Measurements from ENCODE around the gene C3orf18.

The C3orf18 gene

DNA sequence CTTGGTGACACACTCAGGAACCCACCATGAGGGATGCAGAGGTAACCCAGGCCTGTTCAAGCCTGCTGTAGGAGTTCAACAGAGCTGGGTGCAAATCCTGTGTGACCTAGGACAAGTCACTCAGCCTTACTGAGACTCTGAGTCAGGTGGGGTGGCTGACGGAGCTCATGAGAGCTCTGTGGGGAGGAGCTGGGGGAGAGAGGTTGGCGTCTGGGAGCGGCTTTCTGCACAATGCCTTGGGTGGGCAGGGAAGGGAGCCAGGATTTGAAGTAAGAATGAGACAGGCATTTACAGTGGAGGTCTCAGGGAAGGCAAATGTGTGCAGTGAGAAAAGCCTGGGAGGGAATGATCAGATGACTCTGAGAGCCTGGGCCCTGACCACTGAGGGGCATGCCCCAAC, 18.3 kb downstream of the C3orf18 start:
- DNase-seq, result no peak

DNA sequence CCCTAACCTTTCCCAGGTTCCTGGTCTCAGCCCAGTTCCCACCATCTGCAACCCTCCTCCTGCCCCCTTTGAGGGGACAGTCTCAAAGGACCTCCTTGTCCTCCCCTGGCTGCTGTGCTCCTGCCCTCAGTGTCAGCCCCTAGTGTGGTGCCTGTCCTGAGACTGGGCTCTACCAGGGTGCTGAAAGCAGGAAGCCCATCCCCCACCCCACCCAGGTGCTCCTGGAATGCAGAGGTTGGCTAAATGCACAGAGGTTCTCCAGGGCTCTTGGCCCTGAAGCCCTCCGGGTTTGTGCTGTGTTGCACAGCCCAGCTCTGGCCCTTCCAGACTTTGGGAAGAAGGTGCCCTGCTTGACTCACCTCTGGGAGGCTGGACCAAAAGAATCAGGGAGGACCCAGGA, 21.8 kb downstream of the C3orf18 start:
- no peak for DNase-seq

DNA sequence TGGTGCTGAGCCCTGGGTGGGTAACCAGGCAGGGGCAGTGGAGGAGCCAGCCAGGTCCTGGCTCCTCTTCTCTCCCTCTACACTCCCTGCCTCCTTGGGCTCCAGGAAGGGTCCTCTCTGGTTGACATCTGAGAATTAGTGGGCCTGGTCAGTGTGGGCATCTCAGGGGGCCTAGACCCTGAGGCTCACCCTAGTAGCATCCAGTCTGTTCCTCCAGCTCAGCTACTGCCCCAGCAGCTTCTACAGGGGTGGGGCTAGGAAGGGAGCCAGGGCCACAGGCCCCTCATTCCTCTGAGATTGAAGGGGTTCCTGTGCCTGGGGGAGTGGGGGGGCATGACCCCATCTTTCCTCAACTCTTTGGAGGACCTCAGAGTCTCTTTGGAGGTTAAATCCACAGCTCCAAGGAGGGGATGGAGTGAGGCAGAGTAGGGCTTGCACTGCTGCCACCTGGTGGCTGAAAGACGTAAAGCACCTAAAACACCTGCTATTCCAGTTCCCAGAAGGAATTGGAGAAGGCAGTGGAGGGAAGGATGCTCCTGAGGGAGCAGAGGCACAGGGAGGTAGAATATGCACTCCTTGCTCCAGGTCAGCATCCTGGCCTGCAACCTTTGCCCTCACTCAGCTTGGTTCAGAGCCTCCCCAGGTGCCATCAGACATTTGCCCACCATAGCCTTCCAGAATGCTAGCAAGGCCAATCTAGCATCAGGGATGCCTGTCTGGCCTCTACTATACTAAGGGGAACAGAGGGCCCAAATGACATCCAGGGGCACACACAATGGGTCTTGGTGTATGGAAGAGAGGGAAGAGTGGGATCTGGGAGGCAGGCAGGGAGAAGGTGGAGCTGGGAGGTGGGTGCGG, 25.1 kb downstream of the C3orf18 start:
- peak; percentile 30 for DNase-seq

DNA sequence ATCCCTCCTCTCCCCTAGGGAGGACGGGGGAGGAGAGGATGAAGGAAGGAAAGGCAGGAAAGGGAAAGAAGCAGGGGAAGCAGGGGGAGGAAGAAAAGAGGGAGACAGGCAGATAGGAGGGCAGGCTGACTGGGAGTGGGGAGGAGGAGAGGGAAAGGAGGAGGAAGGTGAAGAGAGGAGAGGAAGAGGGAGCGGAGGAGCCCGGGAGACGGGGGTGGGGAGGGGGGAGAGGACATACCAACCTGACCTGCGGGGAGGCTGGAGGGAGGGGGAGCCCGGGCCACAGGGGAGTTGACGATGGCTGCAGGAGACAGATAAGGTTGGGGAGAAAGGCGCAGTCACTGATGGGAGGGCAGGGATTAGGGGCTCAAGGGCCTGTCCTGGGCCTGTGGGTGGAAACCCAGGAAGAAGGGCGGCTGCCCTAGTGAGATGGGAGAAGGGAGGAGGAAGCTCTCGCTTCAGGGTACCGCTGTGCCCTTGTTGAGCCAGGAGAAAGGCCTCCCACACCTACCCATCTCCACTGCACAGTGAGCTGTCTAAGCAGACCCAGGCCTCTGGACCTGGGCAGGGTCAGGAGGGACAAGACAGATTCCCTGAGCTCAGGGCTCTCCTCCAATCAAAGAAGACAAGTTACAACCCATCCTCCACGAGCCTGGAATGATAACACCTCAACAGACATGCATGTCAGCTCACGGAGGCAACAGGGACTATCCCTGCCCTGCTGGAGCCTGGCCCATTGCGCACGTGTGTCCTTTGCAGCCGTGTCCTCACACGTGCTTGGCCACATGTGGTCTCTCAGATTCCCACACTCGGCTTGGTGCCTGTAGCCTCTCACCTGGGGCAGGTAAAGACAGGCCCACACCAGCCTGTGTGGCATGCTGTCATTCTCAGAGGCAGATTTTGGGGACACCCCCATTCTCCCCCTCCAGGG, 27.9 kb downstream of the C3orf18 start:
- DNase-seq, result no peak

DNA sequence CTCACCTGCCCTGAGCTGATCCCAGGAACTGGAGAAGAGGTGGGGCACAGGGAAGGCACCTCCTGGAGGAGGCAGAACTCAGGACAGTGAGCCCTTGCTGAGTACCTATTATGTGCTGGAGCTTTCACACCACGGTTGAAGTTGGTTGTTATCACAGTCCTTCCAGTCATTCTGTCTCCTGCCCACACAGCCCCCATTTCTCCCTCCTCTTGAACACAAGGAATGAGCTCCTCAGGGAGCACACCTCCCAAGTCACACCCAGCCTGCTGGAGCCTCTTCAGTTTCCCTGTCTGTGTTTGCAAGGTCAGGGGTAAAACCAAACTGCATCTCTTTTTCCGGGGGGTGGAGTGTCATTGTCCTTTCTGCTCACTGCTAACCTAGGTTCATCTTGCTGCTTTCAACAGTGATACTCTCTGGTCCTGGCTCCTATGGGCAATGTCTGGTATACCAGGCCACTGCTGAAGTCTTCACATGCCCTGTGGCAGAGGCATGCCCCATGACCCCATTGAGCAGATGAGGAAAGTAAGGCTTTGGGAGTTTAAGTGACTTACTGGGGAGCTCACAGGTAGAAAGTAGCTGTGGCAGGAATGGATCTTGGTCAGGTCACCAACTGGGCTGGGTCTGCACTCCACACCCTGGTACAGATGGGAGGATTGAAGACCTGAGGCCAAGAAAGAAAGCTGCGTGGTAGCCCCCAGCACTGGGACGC, 30.0 kb downstream of the C3orf18 start:
- DNase-seq, result no peak

DNA sequence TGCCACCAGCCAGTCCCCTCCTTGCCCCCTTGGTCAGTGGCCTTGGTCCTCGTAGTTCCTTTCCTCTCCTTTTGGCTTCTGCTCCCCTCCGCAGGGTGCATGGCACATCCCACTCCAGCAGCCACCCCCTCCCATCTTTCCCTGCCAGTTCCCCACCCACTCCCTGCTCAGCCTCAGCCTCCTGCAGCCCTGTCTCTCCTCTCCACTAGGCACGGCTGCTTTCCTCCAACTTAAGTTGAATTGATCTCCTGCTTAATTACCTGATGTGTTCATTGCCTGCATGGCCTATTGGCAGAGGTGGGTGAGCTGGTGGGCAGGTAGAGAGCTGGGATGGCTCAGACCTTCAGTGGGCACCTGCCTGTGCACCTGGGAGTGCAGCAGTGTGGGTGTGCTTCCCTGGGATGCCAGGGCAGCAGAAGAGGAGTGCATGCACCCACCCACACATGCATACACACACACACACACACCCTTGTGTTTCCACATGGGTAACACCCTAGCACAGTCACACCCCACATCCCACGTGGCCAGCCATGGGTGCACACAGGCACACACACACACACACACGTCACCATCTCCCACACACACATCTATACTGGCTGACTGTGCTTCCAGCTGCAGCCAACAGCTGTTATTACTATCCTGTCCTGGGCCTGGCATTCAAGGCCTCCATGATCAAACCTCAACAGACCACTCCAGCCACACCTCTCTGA, 30.9 kb downstream of the C3orf18 start:
- DNase-seq, result no peak

DNA sequence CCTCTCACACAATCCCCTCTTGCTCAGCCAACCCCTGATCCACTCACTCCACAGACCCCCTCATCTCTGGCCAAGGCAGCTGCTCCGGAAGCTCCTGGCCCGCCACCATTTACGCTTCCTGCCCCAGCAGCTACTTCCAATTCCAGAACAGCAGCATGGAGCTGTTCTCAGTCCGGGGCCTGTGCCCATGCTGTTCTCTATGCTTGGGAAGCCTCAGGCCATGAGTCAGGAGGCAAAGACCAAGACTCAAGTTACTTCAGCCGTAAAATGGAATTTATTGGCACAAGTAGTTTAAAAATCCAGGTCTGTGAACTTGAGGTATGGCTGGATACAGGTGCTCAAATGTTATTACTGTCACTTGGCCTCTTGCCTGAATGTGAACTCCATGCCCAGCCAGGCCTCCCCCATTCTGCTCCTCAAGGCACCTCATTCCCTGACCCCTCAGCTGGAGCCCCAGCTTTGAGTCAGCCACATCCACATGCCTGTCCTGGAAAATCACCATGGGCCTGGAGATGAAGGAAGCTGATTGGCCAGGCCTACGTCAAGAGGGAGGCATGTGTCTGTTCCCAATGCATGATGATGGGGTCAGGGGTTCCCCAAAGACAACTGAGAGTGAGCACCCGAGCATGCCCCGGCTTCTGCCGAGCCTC, 32.7 kb downstream of the C3orf18 start:
- DNase-seq, result no peak

DNA sequence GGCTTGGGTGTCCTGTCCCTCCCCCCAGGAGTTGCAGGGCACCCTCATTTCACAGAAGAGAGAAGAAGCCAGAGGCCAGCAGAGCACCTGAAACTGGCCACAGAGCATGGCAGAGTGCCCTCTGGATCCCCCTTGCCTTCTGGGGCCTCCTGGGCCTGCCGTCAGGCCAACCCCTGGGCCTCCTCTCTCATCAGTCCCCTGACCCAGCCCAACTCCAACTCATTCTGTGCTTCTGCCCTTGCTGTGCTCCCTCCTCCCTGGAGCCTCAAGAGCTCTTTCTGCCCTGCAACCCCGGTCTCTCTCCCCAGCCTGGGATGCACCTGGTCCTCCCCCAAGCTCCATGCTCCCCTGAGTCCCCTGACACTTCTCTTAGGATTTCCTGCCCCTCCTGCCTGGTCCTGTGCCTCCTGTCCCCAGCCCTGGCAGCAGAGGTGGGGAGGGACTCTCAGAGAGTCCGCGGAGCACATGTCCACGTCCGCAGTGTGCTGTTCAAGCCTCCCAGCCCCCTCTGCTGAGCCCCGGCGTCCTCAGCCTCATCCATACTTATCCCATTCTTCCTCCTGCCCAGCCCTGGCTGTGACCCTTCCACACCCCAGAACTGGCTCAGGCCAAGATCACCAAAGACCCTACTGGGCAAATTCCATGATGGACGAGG, 33.6 kb downstream of the C3orf18 start:
- no peak for DNase-seq

DNA sequence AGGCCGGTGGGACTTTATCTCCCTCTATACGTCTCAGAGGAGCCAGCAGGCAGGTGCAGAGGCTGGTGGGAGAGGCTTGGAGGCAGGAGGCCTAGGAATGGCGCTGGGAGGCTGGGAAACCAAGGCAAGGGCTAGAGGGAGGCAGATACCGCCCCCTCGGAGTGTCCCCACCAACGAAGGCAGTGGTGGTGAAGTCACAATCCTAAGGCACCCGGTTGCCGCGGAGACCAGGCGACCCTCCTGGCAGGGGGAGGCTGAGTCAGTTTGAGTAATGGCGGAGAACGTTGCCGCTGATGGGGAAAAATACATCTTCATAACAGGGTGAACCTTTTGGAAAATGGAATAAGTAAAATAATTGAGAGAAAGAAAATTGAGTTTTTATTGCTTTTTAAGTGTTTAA, 34.2 kb downstream of the C3orf18 start:
- DNase-seq, result no peak

DNA sequence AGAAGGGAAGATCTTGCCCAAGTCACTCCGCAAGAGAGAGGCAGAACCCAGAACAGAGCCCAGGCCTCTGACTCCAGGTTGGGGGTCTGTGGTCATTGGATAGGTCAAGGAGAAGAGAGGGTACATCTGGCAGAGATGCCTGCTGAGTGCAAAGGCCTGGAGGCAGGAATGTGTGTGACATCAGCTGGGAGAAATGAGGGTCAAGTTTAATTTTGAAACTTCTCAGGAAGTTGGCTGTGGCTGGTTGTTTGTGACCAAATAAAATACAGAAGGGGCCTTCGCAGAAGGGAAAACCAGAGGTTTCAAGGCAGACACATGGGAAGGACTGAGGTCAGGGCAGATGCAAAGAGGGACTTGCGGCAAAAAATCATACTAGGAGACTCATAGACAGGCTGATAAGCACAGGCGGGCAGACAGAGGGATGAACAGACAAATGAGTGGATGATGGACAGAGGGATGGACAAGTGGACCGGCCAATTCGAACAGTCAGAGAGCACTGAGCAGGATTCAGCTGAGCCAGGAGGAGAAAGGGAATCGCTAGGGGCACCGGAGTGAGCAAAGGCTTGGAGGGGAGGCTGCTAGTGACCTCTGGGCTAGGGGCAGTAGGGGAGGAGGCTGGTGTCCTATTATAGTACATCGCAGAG, 35.4 kb downstream of the C3orf18 start:
- DNase-seq, result no peak

DNA sequence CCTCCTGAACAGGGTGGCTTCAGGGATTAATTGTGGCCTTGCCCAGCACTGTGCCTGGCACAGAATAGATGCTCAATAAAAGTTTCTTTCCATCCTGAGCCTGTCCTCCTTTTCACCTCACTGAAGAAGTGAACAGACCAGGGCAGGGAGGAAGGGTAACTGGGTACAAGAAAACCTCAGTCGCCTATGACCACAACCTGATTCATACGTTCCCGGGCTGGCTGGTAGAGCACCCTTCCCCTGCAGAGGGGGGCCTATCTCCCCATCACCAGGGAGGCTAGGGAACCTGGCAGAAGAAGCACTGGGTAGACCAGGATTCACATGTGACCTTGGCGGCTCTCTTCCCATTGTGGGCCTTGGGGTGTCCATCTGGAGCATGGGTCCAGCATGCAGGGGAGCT, 36.3 kb downstream of the C3orf18 start:
- DNase-seq, result no peak

DNA sequence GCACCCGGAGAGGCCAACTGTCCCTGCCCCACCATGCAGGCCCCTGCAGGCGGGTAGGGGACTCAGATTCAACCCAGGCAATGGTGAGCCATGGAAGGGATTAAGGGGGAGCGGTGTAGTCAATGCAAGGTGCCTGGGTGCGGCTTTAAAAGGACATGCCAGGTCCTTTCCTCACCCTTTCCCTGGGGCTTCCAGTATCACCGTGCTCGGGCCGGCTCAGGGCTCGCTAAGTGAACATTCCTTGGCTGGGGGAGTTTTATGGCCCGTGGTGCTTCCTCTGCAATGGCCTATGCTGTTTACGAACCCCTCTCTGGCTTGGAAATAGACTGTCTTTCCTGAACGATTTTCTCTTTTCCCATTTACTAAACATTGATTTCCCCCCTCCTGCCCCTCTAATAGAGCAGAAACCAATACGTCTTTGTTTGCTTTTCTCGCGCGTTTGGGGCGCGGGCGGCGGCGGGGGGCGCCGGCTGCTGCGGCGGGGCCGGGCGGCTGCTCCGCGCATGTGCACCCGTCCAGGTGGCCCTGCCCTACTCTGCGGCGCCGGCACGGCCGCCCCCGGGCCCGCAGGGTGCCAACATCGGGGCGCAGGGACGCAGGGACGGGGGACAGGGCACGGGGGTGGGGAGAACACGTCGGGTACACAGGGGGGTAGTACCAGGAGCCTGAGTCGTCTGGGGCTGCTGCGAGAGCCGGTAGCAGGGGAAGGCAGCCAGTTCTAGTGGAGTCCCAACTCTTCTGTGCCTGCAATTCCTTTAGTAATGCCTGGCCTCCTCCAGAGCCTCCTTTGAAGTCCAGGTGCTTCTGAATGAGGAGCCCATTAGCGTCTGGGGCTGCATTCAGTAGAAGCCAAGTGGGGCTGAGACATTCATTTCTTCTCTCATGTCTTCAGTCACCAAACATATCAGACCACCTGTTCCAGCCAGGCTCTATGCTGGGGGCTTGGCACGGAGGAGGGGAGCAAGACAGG, 37.3 kb downstream of the C3orf18 start:
- DNase-seq, result no peak

DNA sequence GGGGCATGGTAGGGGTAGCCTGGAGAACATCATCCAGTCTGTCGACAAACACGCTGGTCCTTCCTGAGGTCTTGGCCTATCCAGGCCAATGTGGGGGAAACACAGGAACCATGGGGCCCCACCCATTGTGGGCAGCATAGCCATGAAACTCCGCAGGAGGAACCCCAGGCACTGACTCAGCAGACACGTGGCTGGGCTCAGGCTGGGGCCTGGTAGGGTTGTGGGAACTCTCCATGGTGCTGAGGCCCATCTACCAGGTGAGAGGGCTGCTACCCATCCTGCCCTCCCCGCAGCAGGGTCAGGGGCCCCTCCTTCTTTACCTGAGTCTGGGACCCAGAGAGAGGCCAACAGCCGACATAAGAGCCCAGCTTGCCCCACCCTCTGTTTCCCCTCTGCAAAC, 41.6 kb downstream of the C3orf18 start:
- no peak for DNase-seq

DNA sequence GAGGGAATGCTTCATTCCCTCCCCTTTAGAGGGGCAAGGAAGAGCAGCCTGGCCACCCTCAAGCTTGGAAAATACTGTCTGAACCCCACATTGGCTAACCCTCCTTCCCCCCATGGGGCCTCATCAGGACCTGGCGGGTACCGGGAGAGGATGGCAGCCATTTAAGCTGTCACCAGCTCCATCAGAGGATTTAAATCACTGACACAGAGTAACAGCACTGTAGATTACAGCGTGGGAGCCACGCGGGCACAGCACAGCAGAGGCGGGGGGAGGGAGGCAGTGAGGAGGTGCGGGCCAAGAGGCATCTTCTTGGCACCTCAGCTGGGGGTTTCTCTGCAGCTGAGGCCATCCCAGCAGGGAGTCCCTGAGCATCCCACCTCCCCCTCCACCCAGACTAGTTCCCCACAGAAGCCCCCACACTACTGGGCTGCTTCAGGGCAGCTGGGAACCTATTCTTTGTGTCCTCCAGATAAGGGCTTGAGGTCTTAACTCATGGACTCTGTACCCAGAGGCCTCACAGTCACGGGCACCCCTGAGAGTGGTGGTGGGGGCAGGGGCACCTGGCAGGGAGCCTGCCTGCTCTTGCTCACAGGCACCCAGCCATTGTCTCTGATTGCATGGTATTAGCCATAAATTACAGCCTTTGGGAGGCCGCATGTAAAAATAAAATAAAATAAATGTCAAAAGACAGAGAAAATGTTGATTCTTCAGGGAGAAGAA, 42.2 kb downstream of the C3orf18 start:
- DNase-seq, result no peak

DNA sequence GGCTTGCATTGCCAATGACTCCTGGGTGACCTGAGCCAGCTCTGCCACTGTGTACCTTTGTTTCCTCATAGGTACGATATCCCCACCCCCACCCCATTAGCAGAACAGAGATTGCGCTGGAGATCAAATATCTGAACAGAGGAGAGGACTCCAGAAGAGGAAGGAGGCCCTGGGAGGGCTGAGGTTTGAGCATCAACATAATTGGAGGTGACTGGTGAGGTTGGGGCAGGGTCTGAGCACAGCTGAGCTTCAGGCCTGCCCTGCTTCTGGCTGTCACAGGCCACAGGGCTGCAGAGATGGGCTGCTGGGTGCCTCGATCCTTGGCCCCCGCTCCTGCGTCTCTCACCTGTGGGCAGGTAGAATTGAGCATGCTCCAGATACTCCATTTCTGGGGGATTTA, 42.8 kb downstream of the C3orf18 start:
- DNase-seq, result no peak

DNA sequence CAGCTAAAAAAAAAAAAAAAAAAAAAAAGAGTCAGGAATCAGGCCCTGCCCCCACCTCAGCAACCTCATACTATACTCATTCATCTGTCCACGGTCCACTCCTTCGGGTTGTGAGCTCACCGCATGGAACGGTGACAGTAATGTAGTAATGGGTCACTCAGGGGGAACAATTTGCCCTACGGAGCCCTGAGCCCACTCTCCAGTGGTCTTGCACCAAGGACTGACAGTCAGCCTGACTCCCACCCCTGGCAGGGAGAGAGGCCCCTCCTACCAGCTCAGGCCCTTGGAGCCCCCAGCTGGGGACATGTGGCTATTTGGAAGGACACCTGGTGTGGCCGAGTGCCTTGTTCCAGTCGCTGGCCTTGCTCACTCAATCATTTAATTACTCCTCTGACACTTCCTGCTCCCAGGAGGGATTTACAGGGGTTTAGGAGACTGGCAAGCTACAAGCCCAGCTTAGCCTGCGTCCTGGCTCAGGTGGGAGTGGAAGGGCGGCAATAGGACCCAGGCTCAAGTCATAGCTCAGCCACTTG, 44.2 kb downstream of the C3orf18 start:
- no peak for DNase-seq

DNA sequence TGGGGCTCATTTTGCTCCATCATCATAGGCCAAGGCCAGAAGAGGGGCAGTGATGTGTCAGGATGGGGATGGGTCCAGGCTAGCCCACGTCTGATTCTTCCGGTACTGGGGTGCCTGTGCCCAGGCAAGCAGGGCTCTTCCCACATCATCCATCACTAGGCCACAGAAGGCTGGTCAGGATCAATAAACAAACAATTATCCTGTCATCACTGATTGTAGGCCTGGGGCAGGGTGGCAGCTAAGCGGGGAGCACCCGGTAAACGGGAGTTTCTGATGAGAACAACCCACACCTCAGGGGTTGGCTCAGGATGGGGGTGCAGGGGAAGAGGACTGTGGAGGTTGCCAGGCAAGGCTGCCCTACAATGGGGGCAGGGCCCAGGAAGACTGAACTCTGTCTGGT, 46.0 kb downstream of the C3orf18 start:
- DNase-seq, result no peak

DNA sequence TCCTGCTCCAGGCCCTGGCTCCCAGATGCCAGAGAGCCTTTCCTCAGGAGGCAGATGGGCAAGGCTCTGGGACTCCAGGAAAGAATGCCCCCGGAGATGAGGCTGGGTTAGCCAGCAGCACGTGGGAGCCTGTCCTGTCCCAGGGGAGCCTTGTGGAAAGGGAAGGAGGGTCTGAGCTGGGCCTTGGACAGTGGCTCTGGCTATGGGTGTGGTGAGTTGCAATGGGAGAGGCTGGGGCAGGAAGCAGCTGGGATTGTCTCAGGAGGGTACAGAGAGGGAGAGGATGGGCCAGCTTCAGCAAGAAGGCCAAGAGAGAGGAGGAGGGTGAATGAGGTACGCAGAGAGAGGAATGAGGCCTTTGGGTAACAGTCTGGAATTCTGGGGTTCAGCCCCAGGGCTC, 46.7 kb downstream of the C3orf18 start:
- no peak for DNase-seq

Measured in NCI-H1092 (cell line).